Right atrium auricular region (tissue), 2 donors: ENCODE measurements around the gene TMEM109. TPM values are rescaled to one million over a fixed set of nuclear protein-coding genes. Genes with fewer than 3 reads are reported as not detected.
A peak's percentile ranks its signal among the peaks of the same experiment; 100 is the strongest.

Experiments
- DNase-seq: peaks from one replicate; pipeline ENCODE4 v3.0.0-alpha.2; 2019; ENCODE audit warnings: low spot score
- H3K27ac ChIP-seq, 2 donors: fragments of 200-600 bp; sonication (generic); 1 replicate in 1 of 2; 2 replicates in 1 of 2; pipeline ENCODE4 v1.5.1; 2016 to 2019
- H3K27me3 ChIP-seq, 2 donors: fragments of 200-600 bp; sonication (generic); one replicate each; pipeline versions ENCODE4 v1.5.1 to v1.6.0; 2017 to 2019
- H3K36me3 ChIP-seq: fragments of 200-600 bp; sonication (generic); one replicate; pipeline ENCODE4 v1.5.1; 2016
- H3K4me1 ChIP-seq, 2 donors: fragments of 200-600 bp; sonication (generic); one replicate each; pipeline versions ENCODE4 v1.5.1 to v1.6.0; 2017 to 2019
- H3K4me3 ChIP-seq, 2 donors: fragments of 200-600 bp; sonication (generic); 1 replicate in 1 of 2; 2 replicates in 1 of 2; pipeline ENCODE4 v1.5.1; 2017 to 2019; ENCODE audit warnings: mild to moderate bottlenecking in 1 of 2, moderate library complexity in 1 of 2
- H3K9me3 ChIP-seq, 2 donors: fragments of 200-600 bp; sonication (generic); one replicate each; pipeline ENCODE4 v1.5.1; 2019
- CTCF ChIP-seq, 2 donors: fragments of 200-600 bp; sonication (generic); IDR thresholded peaks; one replicate each; pipeline ENCODE4 v1.5.1; 2019; ENCODE audit warnings: antibody characterized with exemption in 2 of 2
- total RNA-seq, 2 donors: library from RNA; depleted of rRNA; stranded (reverse); fragments of >200 nt; gene quantifications; one replicate each; pipeline ENCODE4 v1.1.0, GENCODE V29; 2016

TMEM109 gene
- 100 to 1,000 TPM; 119 to 124 TPM for total RNA-seq

GRCh38 chr11:60913793-60914632 lies at the start of gene TMEM109:
Gene TMEM109, plus strand, starts transcription at chr11:60914158. Its CDS starts 5,536 bp downstream, at chr11:60919694.
- H3K27me3 ChIP-seq = no peaks in the 10 kb centered on the region
- no peaks in the 10 kb centered on the region for H3K9me3 ChIP-seq
- no peaks in the 10 kb centered on the region for H3K36me3 ChIP-seq
- peak within 1 kb of the TSS; percentile 93 to 95 for H3K27ac ChIP-seq
- H3K4me3 ChIP-seq = peak within 1 kb of the TSS; percentile 82 to 83
- no peak for TF ChIP-seq CTCF (IDR thresholded peaks at IDR 0.05)
- H3K4me1 ChIP-seq = peaks cover 0 to 62% of the 10 kb centered on the region in 2 donors
- DNase-seq = peak; percentile 89

- no peak for DNase-seq
- Histone ChIP-seq H3K9me3 (no peaks in the 10 kb centered on the region), H3K36me3 (no peaks in the 10 kb centered on the region), H3K4me3 (no peak overlapping the region), H3K27me3 (no peaks in the 10 kb centered on the region), H3K27ac (no peak overlapping the region), H3K4me1 (no peaks in the 10 kb centered on the region)
- no peak for TF ChIP-seq CTCF (IDR thresholded peaks at IDR 0.05)
These were observed 49.0 kb upstream of the TMEM109 start for GRCh38 chr11:60864856-60865513.

- TF ChIP-seq CTCF (IDR thresholded peaks at IDR 0.05) = no peak
- H3K27me3 ChIP-seq = no peaks in the 10 kb centered on the region
- no peaks in the 10 kb centered on the region for H3K9me3 ChIP-seq
These were observed 46.8 kb upstream of the TMEM109 start, which contains the start of gene ZP1 for GRCh38 chr11:60866911-60867870. Gene ZP1, plus strand, starts transcription at chr11:60867542. Its CDS starts 20 bp downstream, at chr11:60867562.

GRCh38 chr11:60867871-60868681 lies 45.9 kb upstream of the TMEM109 start:
- no peak overlapping the region for H3K27ac ChIP-seq
- no peaks in the 10 kb centered on the region for H3K9me3 ChIP-seq
- no peaks in the 10 kb centered on the region for H3K27me3 ChIP-seq
- no peak for TF ChIP-seq CTCF (IDR thresholded peaks at IDR 0.05)
- no peak overlapping the region for H3K4me3 ChIP-seq
- H3K36me3 ChIP-seq = no peaks in the 10 kb centered on the region
- DNase-seq = no peak
- H3K4me1 ChIP-seq = peaks cover 0 to 28% of the 10 kb centered on the region in 2 donors

More at GRCh38 chr11:60866911-60867870, 46.8 kb upstream of the TMEM109 start, which contains the start of gene ZP1:
- no peak within 1 kb of the TSS for H3K27ac ChIP-seq
- H3K4me1 ChIP-seq = peaks cover 0 to 19% of the 10 kb centered on the region in 2 donors
- no peaks in the 10 kb centered on the region for H3K36me3 ChIP-seq
- DNase-seq = no peak
- H3K4me3 ChIP-seq = no peak within 1 kb of the TSS
